K562 treated with DMSO at 1 percent for 48 hours (cell line): ENCODE measurements around the gene STAMBPL1. TPM values are rescaled to one million over a fixed set of nuclear protein-coding genes. Genes with fewer than 3 reads are reported as not detected.

Experiments
- total RNA-seq: library from RNA; unstranded; fragments of 300-600 nt; gene quantifications from 2 replicates; pipeline ENCODE4 v1.2.3, GENCODE V29; 2022; ENCODE audit warnings: low replicate concordance; ENCODE audit errors: extremely low read depth

Gene STAMBPL1
- not detected in 2 replicates for total RNA-seq

DNA sequence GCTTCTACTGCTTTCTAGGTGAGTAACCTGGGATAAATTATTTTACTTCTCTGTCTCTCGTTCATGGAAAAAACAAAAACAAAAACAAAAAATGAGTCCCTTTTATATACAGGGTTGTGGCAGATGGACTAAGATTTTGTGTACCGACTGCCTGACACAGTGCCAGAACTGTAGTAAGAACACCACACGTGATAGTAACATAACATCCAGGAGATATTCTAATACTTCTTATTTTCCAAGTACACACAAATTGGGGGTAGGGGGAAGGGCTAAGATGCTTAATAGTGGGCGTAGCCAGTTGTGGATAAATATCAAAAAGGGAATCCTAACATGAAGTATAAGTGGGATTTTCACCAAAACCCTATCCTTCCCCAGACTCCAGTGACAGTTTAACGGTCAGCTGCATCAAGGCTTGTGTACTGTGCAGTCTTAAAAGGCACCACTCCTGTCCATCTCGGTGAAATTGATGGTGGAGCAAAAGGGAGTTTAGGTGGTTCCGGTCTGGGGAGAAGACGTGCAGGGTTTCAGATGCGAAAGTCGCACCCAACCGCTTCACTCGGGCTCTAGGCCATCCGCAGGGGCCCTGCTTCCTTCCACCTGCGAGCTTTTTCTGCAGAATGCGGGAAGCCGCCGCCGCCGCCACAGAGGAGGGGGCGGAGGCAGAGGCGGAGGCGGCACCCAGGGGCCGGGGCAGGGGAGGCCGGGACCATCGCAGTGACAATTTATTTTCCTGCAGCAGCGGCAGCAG is at the start of gene STAMBPL1:
STAMBPL1 (plus strand) TSS at position 712 of the 748 bp plus-strand sequence. CDS start 21,464 bp downstream, outside the sequence.

GRCh38 chr10:88851706-88852105 is 28.3 kb upstream of the STAMBPL1 start, which contains the start of gene ANKRD22:
Gene ANKRD22 (minus strand): TSS chr10:88851844. CDS start chr10:88851607, 237 bp downstream.

DNA sequence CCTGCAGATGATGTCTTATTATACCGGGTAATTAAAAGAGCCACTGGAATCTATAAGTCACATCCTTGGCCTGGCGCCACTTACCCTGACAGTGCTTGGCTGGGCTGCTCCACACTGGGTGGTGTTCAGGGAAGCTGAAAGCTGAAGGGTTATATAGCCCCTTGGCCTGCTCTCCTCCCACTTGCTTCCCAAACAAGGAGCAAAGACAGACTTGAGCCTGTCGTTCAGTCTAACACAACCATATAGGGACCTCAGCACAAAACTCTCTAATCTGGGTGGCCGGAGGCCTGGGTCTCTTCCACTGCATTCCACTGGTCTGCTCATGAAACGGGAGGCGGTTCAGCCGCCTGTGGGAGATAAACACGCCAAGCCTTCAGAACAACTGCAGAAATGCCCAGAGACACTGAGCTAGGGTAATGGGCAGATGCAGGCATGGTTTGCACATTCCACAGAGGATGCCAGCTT is 72.6 kb downstream of the STAMBPL1 start, which contains the start of gene ACTA2:
ACTA2 (minus strand) TSS at position 127 of the 465 bp plus-strand sequence. CDS start 3,843 bp downstream, outside the sequence.

Other genes with a start within 250 kb of the STAMBPL1 start
- not detected in 2 replicates for gene LIPF, start 215.8 kb upstream of the STAMBPL1 start, total RNA-seq
- not detected in 2 replicates for gene LIPK, start 174.0 kb upstream of the STAMBPL1 start, total RNA-seq
- not detected in 2 replicates for gene LIPN, start 120.2 kb upstream of the STAMBPL1 start, total RNA-seq
- gene LIPM, start 77.5 kb upstream of the STAMBPL1 start, total RNA-seq, result not detected in 2 replicates
- not detected in 2 replicates for gene ANKRD22, start 28.4 kb upstream of the STAMBPL1 start, total RNA-seq
- not detected in 2 replicates for gene ACTA2, start 72.5 kb downstream of the STAMBPL1 start, total RNA-seq
- gene FAS, start 110.6 kb downstream of the STAMBPL1 start, total RNA-seq, result not detected in 2 replicates